Activated CD8-positive, alpha-beta memory T cell treated with anti-CD3 and anti-CD28 coated beads for 48 hours (primary cell): ENCODE results near the gene DHX40.
"Not testable (repeated sequence)": the region's sequence is repeated elsewhere in the genome, so short reads cannot be mapped to it uniquely, and the experiment has no call there.

Source experiments
- DNase-seq, 3 experiments: peaks; one replicate each; pipeline ENCODE4 v3.0.0-alpha.2; 2020; ENCODE audit warnings: low read depth in 2 of 3, low spot score in 2 of 3

The DHX40 gene, protein sequence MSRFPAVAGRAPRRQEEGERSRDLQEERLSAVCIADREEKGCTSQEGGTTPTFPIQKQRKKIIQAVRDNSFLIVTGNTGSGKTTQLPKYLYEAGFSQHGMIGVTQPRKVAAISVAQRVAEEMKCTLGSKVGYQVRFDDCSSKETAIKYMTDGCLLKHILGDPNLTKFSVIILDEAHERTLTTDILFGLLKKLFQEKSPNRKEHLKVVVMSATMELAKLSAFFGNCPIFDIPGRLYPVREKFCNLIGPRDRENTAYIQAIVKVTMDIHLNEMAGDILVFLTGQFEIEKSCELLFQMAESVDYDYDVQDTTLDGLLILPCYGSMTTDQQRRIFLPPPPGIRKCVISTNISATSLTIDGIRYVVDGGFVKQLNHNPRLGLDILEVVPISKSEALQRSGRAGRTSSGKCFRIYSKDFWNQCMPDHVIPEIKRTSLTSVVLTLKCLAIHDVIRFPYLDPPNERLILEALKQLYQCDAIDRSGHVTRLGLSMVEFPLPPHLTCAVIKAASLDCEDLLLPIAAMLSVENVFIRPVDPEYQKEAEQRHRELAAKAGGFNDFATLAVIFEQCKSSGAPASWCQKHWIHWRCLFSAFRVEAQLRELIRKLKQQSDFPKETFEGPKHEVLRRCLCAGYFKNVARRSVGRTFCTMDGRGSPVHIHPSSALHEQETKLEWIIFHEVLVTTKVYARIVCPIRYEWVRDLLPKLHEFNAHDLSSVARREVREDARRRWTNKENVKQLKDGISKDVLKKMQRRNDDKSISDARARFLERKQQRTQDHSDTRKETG

DNA sequence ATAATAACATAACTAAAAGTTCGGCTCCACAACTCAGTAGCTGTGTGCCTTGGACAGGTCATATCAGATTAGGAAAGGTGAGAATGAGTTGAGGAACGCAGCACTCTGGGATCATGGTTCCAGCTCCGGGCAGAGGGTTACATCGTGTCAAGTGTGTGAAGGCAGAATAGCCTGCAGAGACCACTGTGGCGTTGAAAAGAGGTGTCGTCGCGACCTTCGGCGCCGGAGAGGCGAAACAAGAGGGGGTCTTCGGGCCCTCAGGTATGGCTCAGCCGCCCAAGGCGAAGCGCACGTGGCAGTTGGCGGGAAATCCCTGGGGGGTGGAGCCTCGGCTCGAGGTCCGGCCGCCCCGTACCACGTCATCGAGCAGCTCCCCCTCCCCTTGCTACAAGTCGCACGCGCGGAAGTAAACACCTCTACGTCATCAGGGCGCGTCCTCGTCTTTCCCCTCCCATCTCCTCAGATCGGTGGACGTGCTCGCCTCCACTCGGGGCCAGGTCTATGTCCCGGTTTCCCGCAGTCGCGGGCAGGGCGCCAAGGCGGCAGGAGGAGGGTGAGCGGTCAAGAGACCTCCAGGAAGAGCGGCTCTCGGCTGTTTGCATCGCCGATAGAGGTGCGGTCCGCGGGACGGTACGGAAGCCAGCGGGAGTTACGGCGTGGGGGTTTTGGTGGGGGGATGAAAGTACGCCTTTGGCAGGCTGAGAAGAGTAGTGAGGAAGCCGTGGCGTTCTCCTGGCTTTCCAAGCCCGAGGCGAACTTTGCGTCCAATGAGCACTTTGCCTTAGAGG lies at the start of gene DHX40:
Gene DHX40, plus strand, starts transcription at position 440 of the 788 bp plus-strand sequence. Its CDS starts 62 bp downstream, at position 502.
- DNase-seq, result peak; percentile 77 to 92 (median 91)

DNA sequence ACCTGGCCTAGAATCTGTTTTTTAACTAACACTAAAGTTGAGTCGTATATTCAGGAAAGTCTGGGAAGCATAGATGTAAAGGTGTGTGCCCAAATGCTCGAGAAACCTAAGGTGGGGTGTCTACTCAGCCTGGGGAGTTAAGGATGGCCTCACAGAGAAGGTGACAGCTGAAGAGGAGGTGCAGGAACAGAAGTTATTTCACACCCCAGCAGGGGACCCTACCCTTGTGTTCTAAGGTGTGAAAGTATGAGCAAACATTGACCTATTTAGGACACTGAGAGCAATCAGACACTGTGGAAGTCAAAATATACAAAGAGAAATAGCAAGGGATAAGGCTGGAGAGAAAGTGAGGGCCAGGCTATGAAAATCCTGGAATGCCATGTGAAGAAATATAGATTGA lies 49.0 kb upstream of the DHX40 start:
- no peak for DNase-seq

DNA sequence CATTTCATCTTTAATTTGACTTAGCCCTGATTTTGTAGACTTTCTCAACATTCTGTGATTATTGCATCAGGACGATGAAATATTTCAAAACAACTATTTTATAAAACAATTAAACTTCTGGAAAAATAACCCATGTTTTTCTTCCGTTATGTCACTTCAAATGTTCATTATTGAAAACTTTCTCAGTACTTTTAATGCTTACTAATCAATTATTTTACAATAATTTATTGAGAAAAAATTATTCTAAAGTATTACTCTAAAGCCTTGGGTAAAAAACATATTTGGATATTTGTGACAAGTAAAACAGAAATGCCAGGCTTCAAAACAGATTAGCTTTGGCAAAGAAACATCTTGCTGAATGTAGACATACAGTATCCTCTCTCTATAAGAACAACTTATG lies 46.3 kb upstream of the DHX40 start:
- no peak for DNase-seq

DNA sequence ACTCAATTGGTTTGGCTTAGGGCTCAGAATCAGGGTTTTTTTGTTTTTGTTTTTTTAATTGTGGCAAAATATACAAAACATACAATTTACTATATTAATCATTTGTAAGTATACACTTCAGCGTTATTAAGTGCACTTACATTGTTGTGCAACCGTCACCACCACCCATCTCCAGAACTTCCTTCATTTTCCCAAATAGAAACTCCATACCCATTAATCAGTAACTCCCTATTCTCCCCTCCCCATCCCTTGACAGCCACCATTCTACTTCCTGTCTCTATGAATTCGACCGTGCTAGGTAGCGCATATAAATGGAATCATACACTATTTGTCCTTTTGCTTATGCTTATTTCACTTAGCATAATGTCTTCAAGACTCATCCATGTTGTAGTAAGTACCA lies 45.2 kb upstream of the DHX40 start:
- DNase-seq, result no peak

DNA sequence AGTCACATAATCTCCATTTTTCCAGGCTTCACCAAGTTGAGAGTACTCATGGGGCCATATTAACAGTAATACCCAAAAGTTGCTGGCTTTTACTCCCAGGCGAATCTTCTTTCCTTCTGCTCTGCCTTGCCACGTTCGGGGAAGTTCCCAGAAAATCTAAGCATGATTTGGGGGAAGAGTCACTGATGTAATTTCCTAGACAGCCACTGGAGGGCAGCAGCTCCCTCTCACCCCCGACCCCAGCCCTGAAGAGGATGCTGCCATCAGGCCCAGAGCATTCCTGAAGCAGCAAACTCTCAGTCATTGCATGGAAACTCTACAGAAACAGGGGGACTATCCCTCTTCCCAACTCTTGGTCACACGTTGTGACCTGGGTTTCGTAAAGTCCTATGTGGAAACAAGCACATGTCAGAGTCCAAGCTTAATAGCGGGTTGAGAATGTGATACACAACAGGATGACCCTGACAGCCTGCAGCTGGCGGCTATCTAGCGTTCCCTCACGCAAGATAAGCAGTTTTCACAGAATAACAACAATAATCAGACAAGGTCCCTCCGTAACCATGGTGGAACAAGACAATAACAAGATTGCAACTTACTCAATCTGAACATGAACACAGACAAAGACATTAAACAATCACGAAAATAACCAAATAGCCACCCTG lies 43.8 kb upstream of the DHX40 start:
- peak; percentile 13 to 54 (median 52) for DNase-seq

DNA sequence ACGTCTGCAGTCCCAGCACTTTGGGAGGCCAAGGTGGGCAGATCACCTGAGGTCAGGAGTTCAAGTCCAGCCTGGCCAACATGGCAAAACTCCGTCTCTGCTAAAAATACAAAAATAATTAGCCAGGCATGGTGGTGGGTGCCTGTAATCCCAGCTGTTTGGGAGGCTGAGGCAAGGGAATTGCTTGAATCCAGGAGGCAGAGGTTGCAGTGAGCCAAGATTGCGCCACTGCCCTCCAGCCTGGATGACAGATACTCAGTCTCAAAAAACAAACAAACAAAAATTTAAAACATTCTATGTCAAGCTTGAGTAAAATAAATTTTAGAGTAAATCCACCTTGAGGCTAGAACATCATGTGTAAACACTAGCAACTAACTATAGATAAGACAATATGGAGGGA lies 40.5 kb upstream of the DHX40 start:
- DNase-seq, result not testable (repeated sequence)

DNA sequence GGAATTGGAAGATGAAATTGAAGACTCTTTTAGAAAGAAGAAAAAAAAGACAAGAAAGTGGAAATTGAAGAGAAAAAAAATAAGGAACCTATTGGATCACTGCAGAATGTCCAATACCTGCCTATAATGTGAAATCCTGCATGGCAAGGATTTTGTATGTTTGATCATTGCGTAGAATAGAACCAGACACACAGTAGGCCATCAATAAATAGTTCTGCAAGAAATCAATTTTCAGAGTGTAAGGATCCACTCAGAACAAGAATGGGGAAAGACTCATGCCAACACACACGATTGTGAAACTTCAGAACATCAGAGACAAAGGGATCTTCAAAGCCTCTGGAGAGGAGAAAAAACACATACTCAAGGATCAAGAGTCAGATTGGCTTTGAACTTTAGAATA lies 39.7 kb upstream of the DHX40 start:
- no peak for DNase-seq

DNA sequence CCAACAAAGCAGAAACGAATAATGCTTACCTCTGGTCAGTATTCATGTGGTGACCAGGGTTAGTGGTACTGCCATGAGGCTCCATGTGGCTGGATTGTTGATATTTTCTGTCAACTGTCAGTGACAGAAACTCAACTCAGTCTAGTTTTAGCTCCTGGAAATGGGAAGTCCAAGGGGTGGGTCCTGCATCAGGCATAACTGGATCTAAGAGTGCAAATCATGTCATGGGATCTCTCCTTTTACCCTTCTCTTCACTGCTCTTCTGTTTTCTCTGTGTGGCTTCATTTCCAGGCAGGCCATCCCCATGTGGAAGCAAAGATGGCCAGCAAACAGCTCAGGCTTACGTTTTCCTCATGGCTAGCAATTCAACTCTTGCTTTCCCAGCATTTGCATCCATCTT lies 39.0 kb upstream of the DHX40 start:
- no peak for DNase-seq

DNA sequence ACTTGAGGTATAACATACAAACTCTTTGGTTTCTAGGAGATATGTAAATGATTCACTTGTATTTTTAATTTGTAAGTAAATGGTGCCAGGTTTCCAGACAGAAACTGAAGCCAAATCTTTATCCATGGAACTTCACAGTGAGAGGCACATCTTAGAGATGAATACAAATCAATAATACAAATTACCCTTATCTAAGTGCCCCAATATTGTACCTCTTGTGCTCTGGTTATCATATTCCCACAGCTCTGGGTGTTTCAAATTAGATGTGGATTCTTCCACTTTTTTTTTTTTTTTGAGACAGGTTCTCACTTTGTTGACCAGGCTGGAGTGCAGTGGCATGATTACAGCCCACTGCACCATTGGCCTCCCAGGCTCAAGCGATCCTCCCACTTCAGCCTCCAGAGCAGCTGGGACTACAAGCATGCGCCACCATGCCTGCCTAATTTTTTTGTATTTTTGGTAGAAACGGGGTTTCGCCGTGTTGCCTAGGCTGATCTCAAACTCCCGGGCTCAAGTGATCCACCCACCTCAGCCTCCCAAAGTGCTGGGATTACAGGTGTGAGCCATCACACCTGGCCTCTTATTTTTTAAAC lies 38.0 kb upstream of the DHX40 start:
- no peak for DNase-seq

DNA sequence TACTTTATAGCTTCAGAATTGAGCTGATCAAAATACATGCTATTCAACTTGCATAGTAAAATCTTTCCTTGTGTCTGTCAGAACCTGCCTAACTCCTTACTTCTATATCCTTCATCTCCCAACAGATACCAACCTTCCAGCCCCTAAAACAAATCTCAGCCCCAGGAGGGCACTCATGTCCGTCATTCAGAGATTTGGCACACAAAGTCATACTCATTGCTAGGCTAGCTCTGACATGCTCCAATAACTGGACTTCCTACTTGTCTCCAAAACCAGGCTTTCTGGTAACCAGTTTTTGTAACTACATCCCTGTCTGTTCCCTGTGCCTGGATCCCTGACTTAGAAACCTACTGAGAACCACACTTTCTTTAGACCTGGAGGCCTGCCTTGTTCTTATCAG lies 37.5 kb upstream of the DHX40 start:
- no peak for DNase-seq

DNA sequence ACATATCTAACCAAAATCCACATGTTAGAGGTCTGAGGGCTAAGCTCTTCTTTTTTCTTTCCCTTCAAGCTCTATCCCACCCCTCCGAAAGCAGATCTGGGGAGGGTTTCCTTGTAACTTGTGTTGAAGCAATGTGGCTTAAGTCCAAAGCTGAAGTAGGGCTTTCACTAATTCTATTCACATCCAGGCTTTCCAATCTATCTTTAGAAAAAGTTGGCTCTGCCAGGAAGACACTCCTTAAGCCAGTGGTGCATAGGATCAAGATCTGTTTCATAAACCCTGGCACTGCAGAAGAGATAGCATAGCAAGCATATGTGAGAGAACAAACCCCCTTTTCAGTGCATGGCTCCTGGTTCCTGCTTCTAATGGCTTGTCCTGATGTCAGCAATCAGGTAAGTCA lies 34.9 kb upstream of the DHX40 start:
- no peak for DNase-seq

DNA sequence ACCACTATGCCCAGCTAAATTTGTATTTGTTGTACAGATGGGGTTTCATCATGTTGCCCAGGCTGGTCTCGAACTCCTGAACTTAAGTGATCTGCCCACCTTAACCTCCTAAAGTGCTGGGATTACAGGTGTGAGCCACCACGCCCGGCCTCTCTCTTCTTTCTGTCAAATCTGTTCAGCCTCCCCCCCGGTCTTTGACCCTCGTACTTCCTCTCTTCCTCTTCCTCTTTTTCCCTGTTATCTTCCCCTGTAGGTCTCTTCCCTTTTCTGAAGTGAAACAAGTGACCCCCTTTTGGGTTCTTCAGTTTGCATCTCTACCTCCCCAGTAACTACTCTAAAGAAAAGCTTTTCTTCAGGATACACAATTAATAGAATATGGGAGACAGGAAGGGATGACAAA lies 31.7 kb upstream of the DHX40 start:
- DNase-seq, result no peak

DNA sequence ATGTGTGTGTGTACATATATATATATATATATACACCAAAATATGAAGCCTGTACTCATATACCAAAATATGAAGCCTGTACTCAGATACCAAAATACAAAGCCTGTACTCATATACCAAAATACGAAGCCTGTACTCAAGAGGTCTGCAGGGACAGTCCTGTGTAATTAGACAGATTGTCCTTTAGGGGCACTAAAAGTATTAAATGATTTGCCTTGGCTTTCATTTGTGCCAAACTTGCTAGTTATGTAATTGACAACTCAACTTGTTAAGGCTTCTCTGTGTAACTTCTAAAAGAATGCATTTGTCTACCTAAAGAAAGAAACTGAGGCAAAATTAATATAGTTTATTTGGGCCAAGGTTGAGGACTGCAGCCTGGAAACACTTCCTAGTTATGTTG lies 30.8 kb upstream of the DHX40 start:
- DNase-seq, result no peak

DNA sequence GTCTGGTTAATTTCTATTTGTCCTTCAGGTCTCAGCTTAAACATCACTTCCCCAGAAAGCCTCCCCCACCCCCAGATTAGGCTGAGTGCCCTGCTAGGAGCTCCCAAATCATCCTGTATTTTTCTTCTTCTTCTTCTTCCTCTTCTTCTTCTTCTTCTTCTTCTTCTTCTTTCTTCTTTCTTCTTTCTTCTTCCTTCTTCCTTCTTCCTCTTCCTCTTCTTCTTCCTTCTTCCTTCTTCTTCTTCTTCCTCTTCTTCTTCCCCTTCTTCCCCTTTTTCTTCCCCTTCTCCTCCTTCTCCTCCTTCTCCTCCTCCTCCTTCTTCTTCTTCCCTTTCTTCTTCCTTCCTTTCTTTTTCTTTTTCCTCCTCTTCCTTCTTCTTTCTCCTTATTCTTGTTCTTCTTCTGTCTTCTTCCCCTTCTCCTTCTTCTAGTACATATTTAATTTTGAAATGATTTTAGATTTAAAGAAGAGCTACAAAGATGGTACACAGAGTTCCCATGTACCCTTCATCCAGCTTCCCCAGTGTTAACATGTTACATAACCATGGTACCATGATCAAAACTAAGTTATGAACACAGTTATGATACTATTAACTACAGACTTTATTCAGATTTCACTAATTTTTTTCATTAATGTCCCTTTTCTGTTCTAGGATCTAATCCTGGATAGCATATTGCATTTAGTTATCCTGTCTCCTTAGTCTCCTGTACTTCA lies 27.1 kb upstream of the DHX40 start:
- no peak for DNase-seq

DNA sequence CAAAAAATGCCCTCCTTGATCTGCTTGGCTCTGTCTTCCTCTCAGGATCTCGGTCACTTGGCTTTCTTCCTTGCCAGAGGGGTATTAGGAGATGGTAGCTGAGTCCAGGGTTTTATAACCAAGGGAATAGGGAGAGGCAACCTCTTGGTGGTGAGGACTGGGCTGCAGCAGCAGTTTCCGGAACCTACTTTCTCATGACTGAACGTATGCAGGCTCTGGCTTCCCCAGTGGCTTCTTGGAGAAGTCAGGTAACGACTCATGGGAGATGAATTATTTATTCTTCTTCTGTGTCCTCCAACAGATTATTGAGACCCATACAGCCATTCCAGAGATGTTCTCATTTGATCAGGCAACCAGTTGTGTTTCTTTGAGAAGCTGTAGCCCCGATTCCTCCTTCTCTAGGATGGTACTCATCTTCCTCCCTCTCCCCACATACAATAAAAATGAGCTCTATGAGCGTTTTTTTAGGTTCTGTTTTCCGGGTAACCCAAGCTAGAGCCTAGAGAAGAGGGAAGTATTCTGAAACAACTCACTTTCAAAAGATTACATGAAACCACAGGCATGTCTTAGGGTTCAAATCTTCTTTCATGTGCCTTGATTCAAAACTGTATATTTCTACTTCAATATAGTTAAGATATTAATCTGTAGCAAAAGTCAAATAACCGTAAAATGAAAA lies 22.3 kb upstream of the DHX40 start:
- no peak for DNase-seq

DNA sequence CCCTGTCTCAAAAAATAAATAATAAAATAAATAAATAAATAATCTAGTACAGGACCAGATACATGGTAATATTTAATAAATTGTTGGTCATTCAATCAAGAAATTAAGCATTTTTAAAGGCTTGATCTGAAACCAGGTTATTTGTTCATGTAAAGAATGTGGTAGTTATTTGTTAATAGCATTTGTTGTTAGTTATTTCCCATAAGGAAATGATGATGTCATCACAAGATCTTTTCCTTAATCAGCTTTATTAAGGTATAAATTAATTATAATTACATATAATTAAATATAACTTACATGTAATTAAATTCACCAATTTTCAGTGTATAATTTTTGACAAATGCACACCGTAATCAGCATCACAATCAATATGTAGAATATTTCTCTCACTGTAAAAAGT lies 19.5 kb upstream of the DHX40 start:
- no peak for DNase-seq

DNA sequence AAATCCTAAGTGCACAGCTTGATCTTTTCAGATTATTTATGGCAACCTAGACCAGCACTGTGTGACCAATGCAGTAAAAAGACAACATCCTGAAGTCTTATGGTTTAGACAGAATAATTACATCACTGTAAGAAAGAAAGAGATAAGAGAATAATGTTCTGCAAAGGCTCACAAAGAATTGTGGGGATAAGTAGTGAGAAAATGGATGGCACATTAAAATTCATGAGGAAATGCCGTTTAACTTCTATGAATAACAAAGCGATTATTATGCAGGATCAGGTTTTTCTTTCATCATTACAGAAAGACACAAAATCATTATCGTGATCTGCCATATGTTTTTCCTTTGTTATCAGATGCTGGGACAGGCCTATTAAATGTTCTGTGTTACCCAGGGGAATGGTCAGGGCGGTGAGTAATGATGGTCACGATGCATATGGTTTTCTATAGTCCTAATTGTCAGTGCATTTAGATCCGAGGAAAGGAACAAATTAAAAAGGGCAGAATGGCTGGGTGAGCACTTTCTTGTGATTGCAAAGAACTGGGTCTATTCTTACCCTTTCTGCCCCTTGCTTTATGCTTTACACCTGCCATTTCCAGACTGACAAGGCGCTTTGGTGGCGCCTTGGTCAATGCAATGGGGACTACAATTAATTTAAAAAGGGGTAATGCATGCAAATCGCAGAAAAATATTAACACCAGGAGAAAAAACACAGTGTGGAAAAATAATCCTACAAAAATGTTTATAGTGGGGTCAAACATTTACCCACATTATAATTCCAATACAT lies 18.1 kb upstream of the DHX40 start:
- DNase-seq, result no peak

DNA sequence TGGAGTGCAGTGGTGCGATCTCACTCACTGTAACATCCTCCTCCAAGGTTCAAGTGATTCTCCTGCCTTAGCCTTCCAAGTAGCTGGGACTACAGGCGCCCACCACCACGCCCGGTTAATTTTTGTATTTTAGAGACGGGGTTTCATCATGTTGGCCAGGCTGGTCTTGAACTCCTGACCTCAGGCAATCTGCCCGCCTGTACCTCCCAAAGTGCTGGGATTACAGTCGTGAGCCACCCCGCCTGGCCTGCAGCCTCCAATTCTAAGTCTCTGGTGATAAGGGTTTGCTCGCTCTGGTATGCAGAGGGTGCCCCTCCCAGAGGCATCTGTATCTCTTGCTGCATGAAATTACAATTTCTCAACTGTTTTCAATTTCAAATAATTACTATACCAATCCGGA lies 16.4 kb upstream of the DHX40 start:
- not testable (repeated sequence) for DNase-seq

DNA sequence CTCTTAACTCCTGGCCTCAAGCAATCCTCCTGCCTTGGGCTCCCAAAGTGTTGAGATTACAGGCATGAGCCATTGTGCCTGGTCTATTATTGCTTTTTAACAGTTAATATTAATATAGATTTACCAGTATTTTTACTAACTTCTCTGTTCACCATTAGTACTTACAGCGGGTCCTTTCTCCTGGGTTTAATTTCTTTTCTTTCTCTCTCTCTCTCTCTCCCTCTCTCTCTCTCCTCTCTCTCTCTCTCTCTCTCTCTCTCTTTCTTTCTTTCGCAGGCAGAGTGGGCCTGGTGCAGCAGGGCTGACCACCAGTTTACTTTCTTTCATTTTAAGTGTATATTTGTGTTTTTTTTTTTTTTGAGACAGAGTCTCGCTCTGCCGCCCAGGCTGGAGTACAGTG lies 14.7 kb upstream of the DHX40 start:
- DNase-seq, result no peak
